HFFc6 (cell line): Measurements from ENCODE around the gene UBE2QL1. TPM values are rescaled to one million over a fixed set of nuclear protein-coding genes. Genes with fewer than 3 reads are reported as not detected.

Experiments used
- DNase-seq: peaks from one replicate; pipeline ENCODE4 v3.0.0-alpha.2; 2018
- H3K27ac Mint-ChIP-seq: 2 replicates; pipeline ENCODE4 v1.8.0; 2020; ENCODE audit warnings: mild to moderate bottlenecking, mixed read lengths
- H3K27me3 Mint-ChIP-seq: 2 replicates; pipeline ENCODE4 v1.8.0; 2021; ENCODE audit warnings: mild to moderate bottlenecking, moderate library complexity, mixed read lengths; ENCODE audit not compliant: insufficient read depth
- H3K36me3 Mint-ChIP-seq: 2 replicates; pipeline ENCODE4 v1.8.0; 2021; ENCODE audit warnings: low read depth, mixed read lengths
- H3K4me1 Mint-ChIP-seq: 2 replicates; pipeline ENCODE4 v1.8.0; 2020; ENCODE audit warnings: low read depth, mixed read lengths
- H3K4me3 Mint-ChIP-seq: 2 replicates; pipeline ENCODE4 v1.8.0; 2020; ENCODE audit warnings: mild to moderate bottlenecking, moderate library complexity, mixed read lengths
- H3K9me3 Mint-ChIP-seq: 2 replicates; pipeline ENCODE4 v1.8.0; 2020; ENCODE audit warnings: mild to moderate bottlenecking, mixed read lengths
- CTCF ChIP-seq: fragments of 200-600 bp; sonication (generic); IDR thresholded peaks from 2 replicates; pipeline ENCODE4 v1.5.0; 2021; ENCODE audit warnings: antibody characterized with exemption, mild to moderate bottlenecking
- total RNA-seq, 6 experiments: library from RNA; stranded (reverse); fragmentation: NEBNext Ultra II Directional; extraction: Animal tissue kit (Norgen Biotek cat#: 25700); gene quantifications; 2 replicates in 1 of 6; 3 replicates in 5 of 6; pipeline ENCODE4 v1.2.3, GENCODE V29; 2021

Gene UBE2QL1
- total RNA-seq, 6 experiments from 2014 or later = not detected

DNA sequence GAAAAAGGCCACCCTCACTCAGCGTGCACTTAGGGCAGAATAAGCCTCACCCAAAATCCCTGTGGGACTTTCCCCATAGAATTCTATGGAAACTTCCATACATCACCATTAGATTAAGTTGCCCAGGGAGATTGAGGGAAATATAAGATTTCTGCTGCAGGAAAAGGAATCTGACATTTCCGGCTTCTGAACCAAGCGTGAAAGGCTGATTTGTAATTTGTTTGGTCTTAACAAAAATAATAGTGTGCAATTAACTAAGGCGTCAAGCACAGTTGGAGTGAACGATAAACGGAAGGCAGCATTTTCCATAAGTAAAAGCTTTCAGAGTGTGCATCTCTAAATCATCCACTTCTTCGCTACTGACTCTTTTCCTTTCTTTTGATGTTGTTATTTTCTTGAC lies 14.0 kb downstream of the UBE2QL1 start:
- Mint-ChIP-seq H3K9me3 (no peaks in the 10 kb centered on the region), H3K36me3 (no peaks in the 10 kb centered on the region), H3K27ac (no peak overlapping the region), H3K27me3 (peaks cover 3% of the 10 kb centered on the region), H3K4me3 (no peak overlapping the region), H3K4me1 (no peaks in the 10 kb centered on the region)
- no peak for TF ChIP-seq CTCF
- DNase-seq = no peak

GRCh38 chr5:6464441-6464840 lies 15.8 kb downstream of the UBE2QL1 start:
- Mint-ChIP-seq H3K4me3 (no peak overlapping the region), H3K36me3 (no peaks in the 10 kb centered on the region), H3K27me3 (peaks cover 8% of the 10 kb centered on the region), H3K9me3 (no peaks in the 10 kb centered on the region), H3K4me1 (no peaks in the 10 kb centered on the region), H3K27ac (no peak overlapping the region)
- DNase-seq = no peak
- TF ChIP-seq CTCF = no peak

DNA sequence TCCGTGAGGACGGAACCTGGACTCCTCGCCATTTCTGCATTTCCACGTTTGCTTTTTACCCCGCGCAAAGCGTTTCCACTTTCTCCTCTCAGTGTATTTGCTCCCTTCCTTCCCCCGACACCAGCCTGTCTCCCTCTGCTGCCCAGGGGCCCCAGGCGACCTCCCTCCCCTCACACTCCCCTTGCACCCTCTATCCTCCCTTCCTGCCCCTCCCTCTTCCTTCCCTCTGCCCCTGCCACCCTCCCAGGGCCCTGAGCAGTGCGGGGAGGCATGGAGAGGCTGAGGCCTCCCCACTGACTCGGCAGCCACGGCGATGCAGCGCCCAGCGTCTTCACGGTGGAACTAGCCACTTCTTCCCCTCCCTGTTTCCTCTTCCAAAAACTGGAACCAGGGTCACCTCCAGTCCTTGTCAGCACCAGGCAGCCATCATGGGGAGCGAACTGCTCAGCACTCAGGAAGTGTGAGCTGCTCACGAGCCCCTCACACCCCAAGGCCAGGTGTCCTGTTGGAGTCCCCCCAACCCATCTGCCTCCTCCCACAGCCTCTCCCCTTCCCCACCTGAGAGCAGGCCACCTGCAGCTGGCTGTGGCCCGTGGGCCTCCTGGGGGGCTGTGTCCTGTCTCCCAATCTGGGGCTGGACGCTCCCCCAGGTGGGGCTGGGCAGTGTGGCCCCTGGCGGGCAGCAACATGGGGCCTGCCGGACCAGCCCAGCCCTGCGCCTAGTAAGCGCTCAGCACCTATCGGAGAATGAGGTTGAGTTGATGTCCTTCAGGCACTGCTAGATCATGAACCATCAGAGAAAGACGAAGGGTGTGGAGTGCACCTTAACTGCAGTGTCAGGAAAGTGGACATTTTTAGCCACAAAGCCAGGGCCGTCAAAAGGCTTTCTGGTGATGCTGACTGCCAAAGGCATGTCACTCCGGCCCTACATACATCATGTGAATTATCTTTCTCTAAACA lies 17.5 kb downstream of the UBE2QL1 start:
- Mint-ChIP-seq H3K9me3 (peaks cover 3% of the 10 kb centered on the region; the same call in 1 of the 2 replicates), H3K4me3 (no peak overlapping the region), H3K36me3 (no peaks in the 10 kb centered on the region), H3K27ac (no peak overlapping the region), H3K4me1 (no peaks in the 10 kb centered on the region), H3K27me3 (peaks cover 8% of the 10 kb centered on the region)
- TF ChIP-seq CTCF = no peak
- no peak for DNase-seq

DNA sequence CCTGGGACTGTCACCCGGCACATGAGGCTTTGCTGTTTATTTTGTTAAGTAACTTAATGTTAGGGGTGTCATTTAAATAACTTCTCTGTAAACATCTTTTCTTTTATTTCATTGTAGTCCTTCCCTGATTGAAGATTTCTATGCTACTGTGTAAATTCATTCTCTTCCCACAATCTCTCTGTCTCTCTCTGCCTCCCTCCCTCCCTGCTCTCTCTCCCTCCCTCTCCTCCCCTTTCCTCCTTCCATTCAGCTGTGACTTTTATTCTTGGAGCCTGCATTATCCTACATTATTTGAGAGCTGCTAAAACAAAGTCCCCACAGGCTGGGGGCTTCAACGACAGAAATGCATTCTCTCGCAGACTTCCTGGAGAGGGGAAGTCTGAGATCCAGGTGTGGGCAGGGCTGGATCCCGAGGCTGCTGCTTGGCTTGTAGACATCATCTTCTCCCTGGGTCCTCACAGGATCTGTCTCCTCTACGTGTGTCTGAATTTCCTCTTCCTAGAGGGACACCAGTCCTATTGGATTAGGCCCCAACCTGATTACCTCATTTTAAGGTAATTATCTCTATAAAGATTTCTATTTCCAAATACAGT lies 18.4 kb downstream of the UBE2QL1 start:
- Mint-ChIP-seq H3K36me3 (no peaks in the 10 kb centered on the region), H3K4me1 (no peaks in the 10 kb centered on the region), H3K4me3 (no peak overlapping the region), H3K9me3 (peaks cover 7% of the 10 kb centered on the region; the same call in 1 of the 2 replicates), H3K27ac (no peak overlapping the region), H3K27me3 (peaks cover 8% of the 10 kb centered on the region)
- no peak for TF ChIP-seq CTCF
- no peak for DNase-seq

DNA sequence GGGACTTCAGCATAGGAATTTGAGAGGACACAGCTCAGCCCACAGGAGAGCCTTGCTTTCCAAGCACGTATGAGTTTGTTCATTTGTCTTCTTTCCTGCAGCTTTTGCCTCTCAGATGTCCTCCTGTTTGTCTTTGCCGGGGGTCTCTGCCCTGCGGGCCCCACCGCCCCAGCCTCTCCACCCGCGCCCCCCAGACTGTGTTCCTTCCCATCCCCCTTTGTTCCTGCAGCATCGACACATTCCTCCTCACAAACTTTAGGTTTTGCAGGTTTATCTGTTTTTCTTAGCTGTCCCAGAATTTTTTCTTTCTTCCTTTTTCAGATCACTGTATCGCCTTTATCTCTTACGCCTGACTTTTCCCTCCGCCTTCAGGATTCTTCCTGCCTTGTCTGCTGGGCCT lies 18.9 kb downstream of the UBE2QL1 start:
- no peaks in the 10 kb centered on the region for H3K36me3 Mint-ChIP-seq
- no peak overlapping the region for H3K4me3 Mint-ChIP-seq
- H3K27ac Mint-ChIP-seq = no peak overlapping the region
- peaks cover 12% of the 10 kb centered on the region for H3K27me3 Mint-ChIP-seq
- H3K9me3 Mint-ChIP-seq = peaks cover 7% of the 10 kb centered on the region; the same call in 1 of the 2 replicates
- no peak for DNase-seq
- H3K4me1 Mint-ChIP-seq = no peaks in the 10 kb centered on the region
- no peak for TF ChIP-seq CTCF
